DMS53 treated with DMSO at 0.1 percent for 48 hours (cell line): ENCODE data around the gene MEOX1.

Experiments
- DNase-seq: peaks from one replicate; lab custom pipeline; 2025; ENCODE audit not compliant: unreplicated experiment; lab: John Stamatoyannopoulos, UW

Gene MEOX1

GRCh38 chr17:43591779-43592562, 69.8 kb downstream of the MEOX1 start:
- no peak for DNase-seq

GRCh38 chr17:43591001-43591400, 70.7 kb downstream of the MEOX1 start:
- no peak for DNase-seq
